Measurements from ENCODE around the gene TIMMDC1.

DNA sequence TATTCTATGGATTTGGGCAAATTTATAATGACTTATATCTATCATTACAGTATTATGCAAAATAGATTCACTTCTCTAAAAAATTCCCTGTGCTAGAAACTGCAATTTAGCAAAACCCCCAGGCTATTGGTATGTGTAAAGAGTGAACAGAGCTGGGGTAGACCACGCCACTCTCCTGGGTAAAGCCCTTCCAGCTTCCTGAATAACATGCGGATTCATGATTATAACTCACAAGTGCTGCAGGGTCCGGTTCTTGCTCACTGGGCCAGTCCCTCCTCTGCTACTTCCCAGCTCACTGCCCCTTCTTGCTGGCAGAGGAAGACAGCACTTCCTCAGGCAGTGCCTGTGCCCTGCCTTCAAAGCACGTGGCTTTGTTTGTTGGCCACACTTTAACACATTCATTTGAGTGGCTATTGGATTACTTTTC, 57.0 kb downstream of the TIMMDC1 start:
- TF ChIP-seq, protein P1, sequence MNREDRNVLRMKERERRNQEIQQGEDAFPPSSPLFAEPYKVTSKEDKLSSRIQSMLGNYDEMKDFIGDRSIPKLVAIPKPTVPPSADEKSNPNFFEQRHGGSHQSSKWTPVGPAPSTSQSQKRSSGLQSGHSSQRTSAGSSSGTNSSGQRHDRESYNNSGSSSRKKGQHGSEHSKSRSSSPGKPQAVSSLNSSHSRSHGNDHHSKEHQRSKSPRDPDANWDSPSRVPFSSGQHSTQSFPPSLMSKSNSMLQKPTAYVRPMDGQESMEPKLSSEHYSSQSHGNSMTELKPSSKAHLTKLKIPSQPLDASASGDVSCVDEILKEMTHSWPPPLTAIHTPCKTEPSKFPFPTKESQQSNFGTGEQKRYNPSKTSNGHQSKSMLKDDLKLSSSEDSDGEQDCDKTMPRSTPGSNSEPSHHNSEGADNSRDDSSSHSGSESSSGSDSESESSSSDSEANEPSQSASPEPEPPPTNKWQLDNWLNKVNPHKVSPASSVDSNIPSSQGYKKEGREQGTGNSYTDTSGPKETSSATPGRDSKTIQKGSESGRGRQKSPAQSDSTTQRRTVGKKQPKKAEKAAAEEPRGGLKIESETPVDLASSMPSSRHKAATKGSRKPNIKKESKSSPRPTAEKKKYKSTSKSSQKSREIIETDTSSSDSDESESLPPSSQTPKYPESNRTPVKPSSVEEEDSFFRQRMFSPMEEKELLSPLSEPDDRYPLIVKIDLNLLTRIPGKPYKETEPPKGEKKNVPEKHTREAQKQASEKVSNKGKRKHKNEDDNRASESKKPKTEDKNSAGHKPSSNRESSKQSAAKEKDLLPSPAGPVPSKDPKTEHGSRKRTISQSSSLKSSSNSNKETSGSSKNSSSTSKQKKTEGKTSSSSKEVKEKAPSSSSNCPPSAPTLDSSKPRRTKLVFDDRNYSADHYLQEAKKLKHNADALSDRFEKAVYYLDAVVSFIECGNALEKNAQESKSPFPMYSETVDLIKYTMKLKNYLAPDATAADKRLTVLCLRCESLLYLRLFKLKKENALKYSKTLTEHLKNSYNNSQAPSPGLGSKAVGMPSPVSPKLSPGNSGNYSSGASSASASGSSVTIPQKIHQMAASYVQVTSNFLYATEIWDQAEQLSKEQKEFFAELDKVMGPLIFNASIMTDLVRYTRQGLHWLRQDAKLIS (CRISPR knock-in tag; IDR thresholded peaks at IDR 0.05), result no peak
- TF ChIP-seq POLR2A (conservative IDR thresholded peaks at IDR 0.05), result no peak
- TF ChIP-seq, protein P2, sequence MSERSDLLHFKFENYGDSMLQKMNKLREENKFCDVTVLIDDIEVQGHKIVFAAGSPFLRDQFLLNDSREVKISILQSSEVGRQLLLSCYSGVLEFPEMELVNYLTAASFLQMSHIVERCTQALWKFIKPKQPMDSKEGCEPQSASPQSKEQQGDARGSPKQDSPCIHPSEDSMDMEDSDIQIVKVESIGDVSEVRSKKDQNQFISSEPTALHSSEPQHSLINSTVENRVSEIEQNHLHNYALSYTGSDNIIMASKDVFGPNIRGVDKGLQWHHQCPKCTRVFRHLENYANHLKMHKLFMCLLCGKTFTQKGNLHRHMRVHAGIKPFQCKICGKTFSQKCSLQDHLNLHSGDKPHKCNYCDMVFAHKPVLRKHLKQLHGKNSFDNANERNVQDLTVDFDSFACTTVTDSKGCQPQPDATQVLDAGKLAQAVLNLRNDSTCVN (CRISPR knock-in tag; IDR thresholded peaks at IDR 0.05), result no peak
- no peak for TF ChIP-seq RBM17 (IDR thresholded peaks at IDR 0.05; ENCODE audit: borderline replicate concordance, low read depth, low read length)
